MM.1S (cell line): ENCODE results near the gene FOXP1.

Experiments
- DNase-seq: peaks from one replicate; pipeline ENCODE4 v3.0.0-alpha.2; 2015
- H2AFZ ChIP-seq: fragments of 300-600 bp; sonication (generic); 2 replicates; pipeline ENCODE4 v1.6.0; 2016; ENCODE audit warnings: antibody characterized with exemption, low read length
- H3F3A ChIP-seq: fragments of 300-600 bp; sonication (generic); 2 replicates; pipeline ENCODE4 v1.6.1; 2016; ENCODE audit warnings: mild to moderate bottlenecking, antibody characterized with exemption, low read length, moderate library complexity, mixed read lengths; ENCODE audit not compliant: insufficient read depth
- H3K27ac ChIP-seq: fragments of 300-600 bp; sonication (generic); 2 replicates; pipeline ENCODE4 v1.5.1; 2016; ENCODE audit warnings: mild to moderate bottlenecking, low read length
- H3K27me3 ChIP-seq: fragments of 300-600 bp; sonication (generic); replicated peaks from 2 replicates; pipeline ENCODE4 v1.6.0; 2016; ENCODE audit warnings: low read length; ENCODE audit not compliant: insufficient read depth
- H3K36me3 ChIP-seq: fragments of 300-600 bp; sonication (generic); replicated peaks from 2 replicates; pipeline ENCODE4 v1.6.1; 2016; ENCODE audit warnings: mild to moderate bottlenecking, low read length, mixed read lengths; ENCODE audit not compliant: insufficient read depth
- H3K4me1 ChIP-seq: fragments of 300-600 bp; sonication (generic); 2 replicates; pipeline ENCODE4 v1.6.1; 2016; ENCODE audit warnings: low read length, mixed read lengths
- H3K4me2 ChIP-seq: fragments of 300-600 bp; sonication (generic); 2 replicates; pipeline ENCODE4 v1.6.0; 2016; ENCODE audit warnings: low read depth, low read length
- H3K4me3 ChIP-seq: fragments of 300-600 bp; sonication (generic); 2 replicates; pipeline ENCODE4 v1.5.1; 2016; ENCODE audit warnings: low read length, mixed read lengths
- H3K79me2 ChIP-seq: fragments of 300-600 bp; sonication (generic); 2 replicates; pipeline ENCODE4 v1.6.1; 2016; ENCODE audit warnings: mixed run types, low read length, mixed read lengths
- H3K9ac ChIP-seq: fragments of 300-600 bp; sonication (generic); 2 replicates; pipeline ENCODE4 v1.6.1; 2016; ENCODE audit warnings: low read length, mixed read lengths
- H3K9me2 ChIP-seq: fragments of 300-600 bp; sonication (generic); replicated peaks from 2 replicates; pipeline ENCODE4 v1.6.1; 2016; ENCODE audit warnings: mild to moderate bottlenecking, low read length, mixed read lengths; ENCODE audit not compliant: insufficient read depth
- H3K9me3 ChIP-seq: fragments of 300-600 bp; sonication (generic); replicated peaks from 2 replicates; pipeline ENCODE4 v1.6.1; 2016; ENCODE audit warnings: mild to moderate bottlenecking, low read length, mixed read lengths; ENCODE audit not compliant: insufficient read depth
- H4K20me1 ChIP-seq: fragments of 300-600 bp; sonication (generic); 2 replicates; pipeline ENCODE4 v1.6.1; 2016; ENCODE audit warnings: mild to moderate bottlenecking, low read length, moderate library complexity, mixed read lengths; ENCODE audit not compliant: insufficient read depth
- CTCF ChIP-seq: fragments of 300-600 bp; sonication (generic); IDR thresholded peaks from 2 replicates; pipeline ENCODE4 v1.5.1; 2016; ENCODE audit warnings: antibody characterized with exemption, low read length, mixed read lengths
- EZH2 ChIP-seq: fragments of 300-600 bp; sonication (generic); optimal IDR thresholded peaks from 2 replicates; pipeline ENCODE3; 2017; ENCODE audit warnings: low read depth, mild to moderate bottlenecking, antibody characterized with exemption, low read length, mixed read lengths
- EZH2phosphoT487 ChIP-seq: fragments of 300-600 bp; sonication (generic); IDR thresholded peaks from 2 replicates; pipeline ENCODE4 v1.6.1; 2018; ENCODE audit warnings: antibody characterized with exemption, low read length

Gene FOXP1

GRCh38 chr3:70952033-70952747, 631.3 kb downstream of the FOXP1 start:
- no peaks in the 10 kb centered on the region for H3K36me3 ChIP-seq
- H4K20me1 ChIP-seq, result no peaks in the 10 kb centered on the region
- no peaks in the 10 kb centered on the region for H3K79me2 ChIP-seq
- H3K27ac ChIP-seq, result no peak overlapping the region
- no peaks in the 10 kb centered on the region for H3K9me2 ChIP-seq
- H3K4me1 ChIP-seq, result no peaks in the 10 kb centered on the region
- H3K9me3 ChIP-seq, result no peaks in the 10 kb centered on the region
- no peak overlapping the region for H2AFZ ChIP-seq
- no peaks in the 10 kb centered on the region for H3K27me3 ChIP-seq
- no peak for TF ChIP-seq CTCF
- no peak for TF ChIP-seq EZH2phosphoT487
- TF ChIP-seq EZH2, result no peak
- no peak overlapping the region for H3K9ac ChIP-seq
- no peak overlapping the region for H3K4me3 ChIP-seq
- no peak overlapping the region for H3K4me2 ChIP-seq
- no peaks in the 10 kb centered on the region for H3F3A ChIP-seq
- no peak for DNase-seq

- Histone ChIP-seq H3K9me3 (no peaks in the 10 kb centered on the region), H3F3A (no peaks in the 10 kb centered on the region), H3K9ac (no peak overlapping the region), H2AFZ (no peak overlapping the region), H4K20me1 (no peaks in the 10 kb centered on the region), H3K36me3 (no peaks in the 10 kb centered on the region), H3K79me2 (no peaks in the 10 kb centered on the region), H3K27ac (no peak overlapping the region), H3K4me3 (no peak overlapping the region), H3K4me1 (no peaks in the 10 kb centered on the region), H3K27me3 (no peaks in the 10 kb centered on the region), H3K4me2 (no peak overlapping the region), H3K9me2 (no peaks in the 10 kb centered on the region)
- TF ChIP-seq CTCF, result no peak
- TF ChIP-seq EZH2phosphoT487, result no peak
- no peak for TF ChIP-seq EZH2
- no peak for DNase-seq
Measured at GRCh38 chr3:70951316-70951715, 632.2 kb downstream of the FOXP1 start.

GRCh38 chr3:70947579-70947978, 635.9 kb downstream of the FOXP1 start:
- no peak for TF ChIP-seq CTCF
- no peak for TF ChIP-seq EZH2phosphoT487
- no peak for TF ChIP-seq EZH2
- Histone ChIP-seq H3K9me3 (no peaks in the 10 kb centered on the region), H3K4me1 (no peaks in the 10 kb centered on the region), H3K27me3 (no peaks in the 10 kb centered on the region), H2AFZ (no peak overlapping the region), H4K20me1 (no peaks in the 10 kb centered on the region), H3F3A (no peaks in the 10 kb centered on the region), H3K27ac (no peak overlapping the region), H3K9ac (no peak overlapping the region), H3K79me2 (no peaks in the 10 kb centered on the region), H3K4me3 (no peak overlapping the region), H3K4me2 (no peak overlapping the region), H3K36me3 (no peaks in the 10 kb centered on the region), H3K9me2 (no peaks in the 10 kb centered on the region)
- DNase-seq, result no peak
